GM19328 (cell line): Measurements from ENCODE around the gene HID1.
"Not testable (repeated sequence)": the region's sequence is repeated elsewhere in the genome, so short reads cannot be mapped to it uniquely, and the experiment has no call there.

Experiments used
- ATAC-seq: cut with Tn5 transposase; IDR thresholded peaks from one replicate; pipeline ENCODE4 v1.9.1; 2021; ENCODE audit warnings: mild to moderate bottlenecking, moderate library complexity; ENCODE audit not compliant: unreplicated experiment

HID1 gene

DNA sequence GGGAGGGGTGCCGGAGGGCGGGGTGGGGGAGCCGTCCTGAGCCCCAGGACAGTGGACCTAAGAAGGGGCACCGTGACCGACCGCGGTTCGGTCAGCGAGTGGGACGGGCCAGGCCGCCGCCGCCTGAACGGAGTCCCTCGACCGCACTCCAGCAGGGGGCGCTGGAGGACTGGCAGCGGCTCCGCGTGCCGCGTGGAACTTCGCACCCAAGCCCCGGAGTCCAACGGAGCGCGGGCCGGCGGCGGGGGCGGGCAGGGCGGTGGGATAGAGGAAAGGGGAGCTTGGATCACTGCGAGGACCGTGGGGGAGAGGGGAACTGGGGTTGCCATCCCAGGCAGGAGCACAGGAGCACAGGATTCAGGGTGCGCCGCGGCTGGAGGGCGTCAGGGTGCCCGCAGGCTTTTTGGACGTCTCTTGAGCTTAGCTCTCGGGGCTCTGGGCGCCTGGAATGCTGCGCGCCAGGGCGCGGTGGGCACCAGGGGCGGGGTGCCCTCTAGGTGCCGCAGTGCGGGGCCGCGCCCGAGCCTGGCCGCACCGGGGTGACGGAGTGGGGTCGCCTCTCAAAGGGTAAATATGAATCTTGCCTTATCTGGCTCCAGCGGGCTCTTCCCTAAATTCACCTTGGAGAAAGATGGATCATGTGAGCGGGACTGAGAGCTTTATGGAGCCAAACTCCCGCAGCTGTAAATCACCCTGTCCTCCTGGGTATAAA is 48.9 kb downstream of the HID1 start:
- ATAC-seq: no peak

DNA sequence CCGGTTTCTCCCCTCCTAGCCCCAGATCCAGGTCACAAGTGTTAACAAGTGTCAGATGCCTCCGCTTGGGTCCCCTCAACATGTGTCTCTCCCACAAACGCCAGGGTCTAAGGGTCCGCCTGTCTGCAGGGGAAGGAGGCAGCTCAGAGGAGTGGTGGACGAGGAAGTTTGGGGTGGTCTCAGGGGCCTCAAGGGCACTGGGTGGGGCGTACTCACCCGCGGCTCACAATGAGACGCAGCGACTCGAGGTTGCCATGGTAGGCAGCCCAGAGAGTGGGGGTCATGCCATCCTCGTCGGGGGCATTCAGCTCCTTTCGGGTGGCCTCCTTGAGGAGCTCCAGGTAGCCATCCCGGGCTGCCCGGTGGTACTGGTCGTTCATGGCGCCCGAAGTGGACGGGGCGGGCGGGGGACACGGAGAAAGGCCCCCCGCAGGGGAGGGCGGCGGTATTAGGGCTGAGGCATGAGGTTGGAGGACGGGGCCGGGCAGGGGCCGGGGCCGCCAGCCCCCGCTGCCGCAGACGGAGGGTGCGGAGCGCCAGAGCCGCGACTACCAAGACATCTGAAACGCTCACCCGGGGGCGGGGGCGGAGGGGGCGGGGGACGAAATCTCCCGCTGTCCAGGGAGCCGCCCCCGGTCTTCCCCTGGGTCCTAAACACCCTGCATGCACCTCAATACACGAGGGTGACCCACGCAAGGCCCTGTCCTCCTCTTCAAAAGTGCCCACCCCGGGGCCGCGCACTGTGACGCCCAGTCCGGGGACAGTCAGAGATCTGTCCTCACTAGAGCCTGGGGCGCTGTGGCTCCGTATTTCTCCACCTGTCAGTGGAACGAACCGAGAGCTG is 49.6 kb downstream of the HID1 start, which contains the start of gene USH1G:
Gene USH1G (minus strand): TSS at position 562 of the 844 bp plus-strand sequence. CDS start 182 bp downstream, at position 380.
- no peak for ATAC-seq

DNA sequence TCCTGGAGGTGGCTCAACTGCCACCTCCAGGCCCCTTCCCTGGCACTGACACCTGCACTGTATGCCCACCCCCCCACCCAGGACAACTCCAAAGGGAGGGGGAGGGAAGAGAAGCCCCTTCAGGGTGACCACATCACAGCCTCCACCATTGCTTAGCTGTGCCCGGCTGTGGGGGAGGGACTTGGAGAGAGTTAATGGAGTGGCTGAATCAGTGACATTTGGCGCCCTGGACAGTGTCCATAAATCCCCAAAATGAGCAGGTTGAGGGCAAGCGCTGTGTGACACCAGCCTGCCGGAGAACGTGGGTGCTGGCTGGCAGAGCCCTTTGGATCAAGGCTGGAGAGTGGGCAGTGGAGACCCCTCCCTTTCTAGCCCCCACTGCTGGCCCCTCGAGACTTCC is 50.4 kb downstream of the HID1 start:
- ATAC-seq: no peak

DNA sequence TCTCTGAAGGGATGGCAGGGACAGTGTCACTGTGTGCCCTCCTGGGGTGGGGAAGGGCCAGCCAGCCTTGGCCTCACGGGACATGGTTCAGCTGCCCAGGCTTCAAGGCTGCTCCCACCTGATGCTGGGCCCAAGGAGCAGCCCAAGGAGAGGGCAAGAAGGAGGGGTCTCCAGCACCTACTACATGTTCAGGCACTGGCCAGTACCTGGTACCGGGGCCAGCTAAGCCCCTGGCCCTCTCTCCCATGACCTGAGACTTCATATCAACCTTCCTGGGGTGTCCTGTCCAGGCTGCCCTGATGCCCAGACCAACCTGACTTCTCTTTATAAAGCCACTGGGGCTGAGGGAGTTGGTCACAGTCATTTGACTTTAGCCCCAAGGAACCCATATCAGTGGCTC is 50.8 kb downstream of the HID1 start:
- no peak for ATAC-seq

DNA sequence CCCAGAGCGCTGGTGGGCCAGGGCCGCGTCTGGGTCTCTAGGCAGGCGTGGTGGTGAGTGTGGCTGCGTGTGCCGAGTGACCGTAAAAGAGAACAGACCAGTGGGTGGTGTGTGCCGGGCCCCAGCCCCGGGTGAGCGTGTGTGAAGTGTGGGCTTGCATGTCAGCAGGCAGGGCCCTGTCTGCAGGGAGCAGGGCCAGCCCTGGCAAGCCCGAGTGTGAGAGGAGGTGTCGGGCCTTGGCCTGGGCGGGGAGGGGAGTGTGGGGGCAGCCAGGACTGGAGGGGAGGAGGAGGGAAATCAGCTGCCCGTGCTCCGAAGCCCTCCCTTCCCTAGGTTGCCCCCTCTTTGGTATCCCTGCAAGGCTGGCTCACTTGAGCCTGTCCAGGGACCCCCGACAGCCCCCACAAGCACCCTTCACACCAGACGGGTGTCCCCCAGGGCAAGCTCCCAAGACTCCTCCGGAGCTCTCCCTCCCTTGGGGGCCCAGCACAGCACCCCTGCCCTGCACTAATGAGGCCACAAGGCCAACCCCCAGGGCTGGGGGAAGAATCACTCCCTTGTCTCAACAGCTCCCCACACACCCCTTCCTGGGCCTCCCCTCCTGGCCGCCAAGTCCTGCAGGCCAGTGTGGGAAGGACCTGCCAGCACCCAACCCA is 51.4 kb downstream of the HID1 start:
- no peak for ATAC-seq

DNA sequence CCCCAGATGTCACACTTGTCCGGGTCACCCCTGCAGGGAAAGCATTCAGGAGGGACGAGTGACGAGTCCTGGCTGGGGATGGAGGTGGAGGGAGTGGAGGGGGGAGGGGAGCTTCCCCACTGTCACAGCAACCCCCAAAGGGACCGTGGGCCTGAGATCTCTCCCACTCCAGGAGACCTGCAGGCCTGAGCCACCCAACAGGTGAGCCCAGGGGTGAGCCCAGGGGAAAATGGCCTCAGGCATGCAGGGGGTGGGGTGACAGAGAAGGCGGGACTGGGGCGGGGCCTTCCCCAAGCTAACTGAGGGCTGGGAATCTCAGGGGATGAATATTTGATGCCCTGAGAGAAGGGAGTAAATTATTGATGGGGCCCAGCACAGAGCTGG is 51.9 kb downstream of the HID1 start:
- ATAC-seq: no peak

DNA sequence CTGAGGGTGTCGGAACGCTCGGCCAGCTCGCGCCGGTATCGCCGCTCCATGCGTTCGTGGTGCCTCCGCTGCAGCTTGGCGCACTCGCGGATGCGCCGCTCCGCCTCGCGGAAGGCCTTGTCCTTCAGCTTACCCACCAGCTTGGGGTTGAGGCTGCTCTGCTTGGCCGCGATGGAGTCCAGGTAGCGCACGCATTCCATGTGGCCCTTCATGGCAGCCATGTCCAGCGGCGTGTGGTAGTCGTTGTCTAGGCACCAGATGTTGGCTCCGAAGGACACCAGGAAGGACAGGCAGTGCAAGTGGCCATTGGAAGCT is 52.3 kb downstream of the HID1 start:
- ATAC-seq: no peak

DNA sequence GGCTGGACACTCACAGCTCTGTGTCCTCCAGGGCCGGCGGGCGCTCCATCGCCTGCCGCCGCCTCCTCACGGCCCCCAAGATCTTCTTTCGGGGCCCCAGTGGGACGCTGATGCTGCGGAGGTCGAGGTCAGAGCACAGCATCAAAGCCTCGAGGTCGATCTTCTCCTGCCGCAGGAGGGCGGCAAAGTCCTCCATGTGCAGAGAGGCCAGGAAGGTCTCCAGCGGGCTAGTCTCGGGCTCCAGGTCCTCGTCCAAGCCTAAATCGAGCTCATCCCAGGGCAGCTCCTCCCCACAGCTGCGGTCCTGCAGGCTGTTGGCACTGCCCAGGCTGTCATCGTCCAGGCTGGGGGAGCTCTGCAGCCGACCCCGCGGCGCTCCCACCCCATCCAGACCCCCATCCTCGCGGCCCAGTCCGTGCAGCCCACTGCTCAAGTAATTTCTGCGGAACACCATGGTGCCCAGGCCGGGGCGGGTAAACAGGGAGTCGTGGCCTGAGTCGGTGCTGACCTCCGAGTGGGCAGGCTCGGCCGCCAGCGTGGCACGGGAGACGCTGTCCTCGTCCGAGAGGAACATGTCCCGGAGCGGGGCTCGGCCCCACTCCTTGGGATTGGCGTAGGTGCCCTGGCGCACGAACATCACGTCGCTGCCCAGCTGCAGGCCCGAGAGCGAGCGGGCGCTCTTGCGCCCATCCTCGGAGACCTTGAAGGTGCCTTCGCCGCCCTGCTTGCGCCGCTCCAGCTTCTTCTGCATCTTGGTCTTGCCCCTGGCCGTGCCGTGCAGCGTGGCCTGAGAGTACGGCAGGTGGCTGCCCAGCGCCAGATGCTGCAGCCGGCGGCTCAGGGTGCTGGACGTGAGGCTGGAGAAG is 52.9 kb downstream of the HID1 start:
- ATAC-seq: no peak

DNA sequence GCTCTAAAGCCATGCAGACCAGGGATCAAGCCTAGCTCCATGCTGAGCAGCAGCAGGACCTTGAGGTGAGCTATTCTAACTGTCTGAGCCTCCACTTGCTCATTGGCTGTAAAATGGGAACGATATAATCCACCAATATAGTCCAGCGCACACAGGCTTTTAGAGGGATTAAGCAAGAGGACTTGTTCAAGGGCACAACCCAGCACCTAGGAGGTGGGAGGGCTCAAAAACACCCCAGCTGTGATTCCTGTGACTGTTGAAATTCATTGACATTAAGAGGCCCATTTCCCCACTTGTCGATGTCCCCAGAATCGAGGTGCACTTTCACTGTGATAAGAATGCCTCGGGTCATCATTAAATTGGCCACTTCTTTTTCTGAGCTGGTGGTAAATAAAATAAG is 53.7 kb downstream of the HID1 start:
- ATAC-seq: no peak

DNA sequence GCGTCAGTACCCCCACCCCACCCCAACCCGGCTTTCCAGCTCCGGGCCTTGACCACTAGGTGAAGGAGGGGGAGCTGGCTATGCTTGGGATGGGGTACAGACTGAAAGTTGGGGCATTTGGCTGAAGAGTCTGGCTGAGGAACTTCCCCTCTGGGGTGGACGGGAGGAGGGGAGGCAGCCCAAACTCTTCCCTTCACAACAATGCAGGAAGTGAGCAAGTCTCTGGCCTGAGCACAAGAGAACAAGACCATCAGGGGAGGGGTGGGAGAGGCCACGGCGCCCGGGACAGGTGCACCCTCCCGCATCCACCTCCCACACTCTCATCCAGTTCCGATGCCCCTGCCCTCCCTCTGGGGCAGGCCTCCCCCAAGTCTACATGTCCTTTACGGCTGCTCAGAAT is 55.1 kb downstream of the HID1 start:
- ATAC-seq: no peak

DNA sequence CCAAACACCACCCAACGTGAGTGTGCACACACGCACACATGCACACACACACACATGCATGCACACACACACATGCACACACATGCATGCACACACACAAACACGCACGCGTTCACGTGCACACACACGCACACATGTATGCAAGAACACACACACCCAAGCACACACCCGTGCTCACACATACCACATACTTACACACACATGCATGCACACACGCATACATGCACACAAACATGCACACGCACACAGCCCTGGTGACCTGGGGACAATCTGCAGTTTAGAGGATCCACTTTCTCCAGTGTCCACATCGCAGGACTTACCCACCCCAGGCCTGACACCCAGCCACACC is 55.7 kb downstream of the HID1 start:
- ATAC-seq: no peak

DNA sequence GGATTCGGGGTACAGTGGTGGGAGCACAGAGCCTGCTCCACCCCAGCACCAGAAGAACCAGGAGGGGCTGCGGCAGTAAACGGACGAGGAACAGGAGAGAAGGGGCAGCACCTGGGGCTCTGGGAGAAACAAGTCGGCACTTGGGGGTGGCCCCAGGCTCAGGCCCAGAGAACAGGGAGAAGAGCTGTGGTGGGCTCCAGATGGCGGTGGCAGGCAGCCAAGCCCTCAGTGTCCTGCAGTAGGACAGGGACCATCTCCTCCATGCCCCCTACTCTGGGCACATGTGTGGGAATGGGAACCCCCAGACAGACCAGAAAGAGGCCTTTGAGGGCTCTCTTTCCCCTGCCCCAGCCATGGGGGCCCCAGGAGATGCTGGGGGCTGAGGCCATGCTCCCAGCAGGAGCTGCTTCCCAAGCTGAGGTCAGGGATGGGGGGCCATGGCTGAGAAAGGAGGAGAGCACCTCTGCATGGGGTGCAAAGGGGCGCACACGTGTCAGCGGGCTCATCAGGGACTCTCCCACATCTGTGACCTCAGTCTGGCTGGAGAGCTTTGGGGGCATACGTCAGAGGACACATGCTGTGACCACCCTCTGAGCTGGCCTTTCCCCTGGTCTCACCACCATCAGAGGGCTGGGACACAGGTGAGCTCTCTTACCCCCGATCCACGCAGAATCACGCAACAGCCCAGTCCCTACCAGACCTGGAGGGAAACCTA is 56.3 kb downstream of the HID1 start:
- ATAC-seq: no peak

DNA sequence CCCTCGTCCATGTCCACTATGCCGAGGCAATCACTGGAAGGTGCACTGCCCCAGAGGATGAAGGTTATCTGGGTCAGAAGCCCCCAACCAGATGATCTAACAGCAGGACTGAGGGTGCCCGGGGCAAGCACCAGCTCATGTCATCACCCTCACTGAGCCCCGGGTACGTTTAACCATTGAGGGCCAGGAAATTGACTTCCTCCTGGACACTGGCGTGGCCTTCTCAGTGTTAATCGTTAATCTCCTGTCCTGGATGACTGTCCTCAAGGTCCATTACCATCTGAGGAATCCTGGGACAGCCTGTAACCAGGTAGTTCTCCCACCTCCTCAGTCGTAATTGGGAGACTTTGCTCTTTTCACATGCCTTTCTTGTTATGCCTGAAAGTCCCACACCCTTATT is 61.1 kb downstream of the HID1 start:
- ATAC-seq: not testable (repeated sequence)

DNA sequence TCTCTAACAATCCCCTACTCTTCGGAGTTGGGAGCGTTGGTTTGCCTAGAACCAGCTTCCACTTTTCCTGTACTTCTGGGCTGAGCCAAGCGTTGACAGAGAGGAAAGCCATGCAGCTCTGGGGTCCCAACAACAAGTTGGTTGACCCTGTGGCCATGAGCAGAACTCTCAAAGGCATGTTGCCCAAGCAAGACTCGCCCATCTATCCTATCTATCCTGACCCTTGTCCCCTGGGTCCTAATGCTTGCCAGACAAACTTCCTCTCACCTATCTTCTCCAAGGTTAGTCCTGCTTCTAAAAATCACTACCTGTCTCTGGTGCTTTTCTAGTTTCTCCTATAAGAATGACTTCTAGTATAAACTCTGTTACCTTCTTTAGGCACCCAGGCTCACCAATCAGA is 63.5 kb downstream of the HID1 start:
- not testable (repeated sequence) for ATAC-seq

DNA sequence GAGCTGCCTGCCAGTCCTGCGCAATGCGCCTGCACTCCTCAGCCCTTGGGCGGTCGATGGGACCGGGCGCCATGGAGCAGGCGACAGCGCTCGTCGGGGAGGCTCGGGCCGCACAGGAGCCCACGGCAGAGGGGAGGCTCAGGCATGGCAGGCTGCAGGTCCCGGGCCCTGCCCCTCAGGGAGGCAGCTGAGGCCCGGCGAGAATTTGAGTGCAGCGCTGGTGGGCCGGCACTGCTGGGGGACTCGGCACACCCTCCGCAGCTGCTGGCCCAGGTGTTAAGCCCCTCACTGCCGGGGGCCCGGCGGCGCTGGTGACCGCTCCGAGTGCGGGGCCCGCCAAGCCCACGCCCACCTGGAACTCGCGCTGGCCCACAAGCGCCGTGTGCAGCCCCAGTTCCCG is 65.5 kb downstream of the HID1 start:
- ATAC-seq: no peak

DNA sequence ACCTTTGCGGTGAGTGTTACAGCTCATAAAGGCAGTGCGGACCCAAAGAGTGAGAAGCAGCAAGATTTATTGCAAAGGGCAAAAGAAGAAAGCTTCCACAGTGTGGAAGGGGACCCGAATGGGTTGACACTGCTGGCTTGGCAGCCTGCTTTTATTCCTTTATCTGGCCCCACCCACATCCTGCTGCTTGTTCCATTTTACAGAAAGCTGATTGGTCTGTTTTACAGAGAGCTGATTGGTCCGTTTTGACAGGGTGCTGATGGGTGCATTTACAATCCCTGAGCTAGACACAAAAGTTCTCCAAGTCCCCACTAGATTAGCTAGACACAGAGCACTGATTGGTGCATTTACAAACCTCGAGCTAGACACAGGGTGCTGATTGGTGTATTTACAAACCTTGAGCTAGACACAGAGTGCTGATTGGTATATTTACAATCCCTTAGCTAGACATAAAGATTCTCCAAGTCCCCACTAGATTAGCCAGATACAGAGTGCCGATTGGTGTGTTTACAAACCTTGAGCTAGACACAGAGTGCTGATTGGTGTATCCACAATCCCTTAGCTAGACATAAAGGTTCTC is 66.3 kb downstream of the HID1 start:
- not testable (repeated sequence) for ATAC-seq

DNA sequence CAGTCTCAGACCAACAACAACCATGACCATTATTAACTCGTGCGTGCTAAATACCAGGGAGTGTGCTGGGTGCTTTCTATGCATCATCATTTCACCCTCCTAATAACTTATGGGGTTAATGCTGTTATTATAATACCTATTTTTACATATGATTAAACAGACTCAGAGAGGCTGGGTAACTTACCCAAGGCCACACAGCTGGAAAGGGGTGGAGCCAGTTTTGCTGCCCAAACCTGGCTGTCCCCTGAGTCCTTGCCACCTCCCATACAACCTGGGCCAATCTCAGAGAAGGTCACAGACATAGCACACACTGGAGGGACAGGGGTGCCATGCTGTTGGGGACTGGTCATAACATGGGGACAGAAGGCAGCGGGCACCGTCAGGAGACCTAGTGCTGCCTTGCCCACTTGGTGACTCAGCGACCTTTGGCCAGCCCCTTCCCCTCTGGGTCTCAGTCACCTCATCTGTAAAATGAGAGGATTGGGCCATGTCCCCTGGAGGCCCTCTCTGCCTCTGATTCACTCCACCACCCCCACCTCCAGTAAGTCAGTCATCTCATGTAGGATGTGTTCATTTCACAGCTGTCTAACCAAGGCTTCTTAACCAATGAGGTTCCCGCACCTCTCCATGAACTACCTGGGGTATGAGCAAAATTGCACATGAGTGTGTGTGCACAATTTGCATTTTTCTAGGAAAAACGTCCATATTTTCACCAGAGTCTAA is 67.7 kb downstream of the HID1 start:
- no peak for ATAC-seq

DNA sequence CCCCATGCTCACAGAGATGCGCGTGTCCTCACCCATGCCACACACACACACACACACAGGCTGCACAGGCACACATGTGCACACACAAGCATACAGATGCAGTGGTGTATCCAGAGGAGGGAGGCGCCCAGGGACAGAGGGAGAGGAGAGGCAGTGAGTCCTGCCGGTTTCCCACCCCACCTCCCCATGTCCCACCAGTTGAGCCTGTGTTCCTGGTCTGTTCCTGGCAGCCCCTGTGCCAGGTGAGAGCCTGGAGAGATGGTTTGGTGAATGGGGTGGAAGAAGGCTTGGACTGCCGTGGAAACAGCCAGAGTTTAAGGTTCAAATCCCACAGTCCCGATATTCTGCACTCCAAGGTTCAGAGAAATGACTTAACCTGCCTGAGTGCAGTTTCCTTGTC is 68.9 kb downstream of the HID1 start:
- no peak for ATAC-seq

DNA sequence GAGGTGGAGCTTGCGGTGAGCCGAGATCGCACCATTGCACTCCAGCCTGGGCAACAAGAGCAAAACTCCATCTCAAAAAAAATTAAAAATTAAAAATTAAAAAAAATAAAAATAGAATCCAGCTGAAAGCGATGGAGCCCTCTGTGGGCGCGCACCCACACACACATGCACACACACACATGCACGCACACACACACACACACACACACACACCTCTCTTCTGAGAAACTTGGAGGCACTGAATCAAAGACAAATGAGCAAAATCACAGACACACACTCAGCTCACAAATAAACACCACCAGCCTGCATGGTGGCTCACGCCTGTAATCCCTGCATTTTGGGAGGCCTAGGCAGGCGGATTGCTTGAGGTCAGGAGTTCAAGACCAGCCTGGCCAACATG is 69.5 kb downstream of the HID1 start:
- no peak for ATAC-seq
